Left forelimb (tissue), 1 donor: ENCODE data around the gene ELMO2.

Experiments
- DNase-seq: peaks from one replicate; pipeline ENCODE4 v3.0.0-alpha.2; 2018; ENCODE audit warnings: low spot score

The ELMO2 gene

GRCh38 chr20:46331611-46332361 lies 74.6 kb downstream of the ELMO2 start:
- no peak for DNase-seq

GRCh38 chr20:46330831-46331371 lies 75.5 kb downstream of the ELMO2 start:
- no peak for DNase-seq

GRCh38 chr20:46330072-46330763 lies 76.2 kb downstream of the ELMO2 start:
- DNase-seq: no peak

- no peak for DNase-seq
Measured at GRCh38 chr20:46328200-46328882, 78.1 kb downstream of the ELMO2 start.

GRCh38 chr20:46327557-46327956 lies 78.9 kb downstream of the ELMO2 start:
- no peak for DNase-seq

GRCh38 chr20:46325789-46326188 lies 80.6 kb downstream of the ELMO2 start:
- no peak for DNase-seq

GRCh38 chr20:46324960-46325703 lies 81.3 kb downstream of the ELMO2 start:
- no peak for DNase-seq

GRCh38 chr20:46324379-46324778 lies 82.0 kb downstream of the ELMO2 start:
- DNase-seq: no peak

- no peak for DNase-seq
Measured at GRCh38 chr20:46323557-46323956, 82.9 kb downstream of the ELMO2 start.

GRCh38 chr20:46322641-46323040 lies 83.8 kb downstream of the ELMO2 start:
- no peak for DNase-seq

- DNase-seq: no peak
Measured at GRCh38 chr20:46317685-46318177, 88.7 kb downstream of the ELMO2 start.

GRCh38 chr20:46316984-46317684 lies 89.3 kb downstream of the ELMO2 start:
- DNase-seq: no peak
